SKM-1 treated with dmso at 0.1 percent for 144 hours (cell line): Measurements from ENCODE around the gene FN1.

Experiments used
- DNase-seq: peaks from one replicate; lab custom pipeline; 2025; ENCODE audit not compliant: unreplicated experiment; lab: John Stamatoyannopoulos, UW

Gene FN1

DNA sequence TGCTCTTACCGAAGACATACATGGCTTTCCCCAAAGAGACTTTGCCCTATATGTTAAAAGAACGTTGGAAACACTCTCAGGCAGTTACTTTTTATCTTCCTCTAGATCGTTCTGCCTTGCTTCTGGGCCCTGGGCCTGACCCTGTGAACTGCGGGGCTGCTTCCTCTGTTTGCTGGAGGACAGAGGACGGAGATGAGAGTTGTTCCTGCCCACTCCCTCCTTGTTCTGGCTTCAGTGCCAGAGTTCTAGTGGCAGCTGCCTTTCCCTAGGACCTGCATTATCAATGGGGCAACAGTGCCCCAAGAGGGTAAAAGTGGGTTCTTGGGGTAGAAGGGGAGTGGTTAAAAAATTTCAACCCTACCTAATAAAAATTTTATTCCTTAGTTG, 6.5 kb upstream of the FN1 start:
- DNase-seq = no peak

- DNase-seq = no peak
Measured at GRCh38 chr2:215441560-215442400, 5.9 kb upstream of the FN1 start.

DNA sequence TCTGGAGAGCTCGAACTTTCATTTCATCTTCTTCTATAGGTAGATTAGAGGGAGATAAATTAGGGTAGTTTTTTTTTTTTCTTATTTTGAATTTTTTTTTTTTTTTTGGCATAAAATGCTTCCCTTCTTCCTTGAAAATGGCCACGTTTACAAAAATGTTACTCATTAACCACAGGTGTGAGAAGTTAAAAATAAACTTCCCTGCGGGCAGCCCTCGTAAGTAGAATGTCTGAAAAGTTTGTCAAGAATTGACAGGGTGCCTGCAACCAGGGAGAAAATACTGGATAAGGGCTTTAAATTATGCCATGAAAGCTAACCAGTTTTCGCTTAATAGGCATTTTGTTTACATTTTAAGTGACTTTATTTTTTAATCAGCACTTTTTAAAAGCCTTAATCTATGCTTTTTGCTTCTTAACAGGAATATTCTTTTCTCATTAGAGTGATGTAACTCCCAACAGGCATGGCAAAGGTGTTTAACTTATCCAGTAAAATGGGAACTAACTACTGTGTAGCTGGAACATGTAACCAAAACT, 4.2 kb upstream of the FN1 start:
- no peak for DNase-seq

DNA sequence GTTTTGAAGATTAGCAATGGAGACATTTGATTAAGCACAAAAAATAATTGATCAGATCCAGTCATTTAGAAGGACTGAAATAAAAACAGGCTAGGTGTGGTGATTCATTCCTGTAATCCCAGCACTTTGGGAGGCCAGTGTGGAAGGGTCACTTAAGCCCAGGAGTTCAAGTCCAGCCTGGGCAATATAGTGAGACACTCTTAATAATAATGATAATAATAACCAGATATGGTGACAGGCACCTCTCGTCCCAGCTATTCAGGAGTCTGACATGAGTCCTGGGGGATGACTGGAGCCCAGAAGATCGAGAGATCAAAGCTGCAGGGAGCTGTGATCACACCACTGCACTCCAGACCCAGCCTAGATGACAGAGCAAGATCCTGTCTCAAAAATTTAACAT, 3.5 kb upstream of the FN1 start:
- no peak for DNase-seq

DNA sequence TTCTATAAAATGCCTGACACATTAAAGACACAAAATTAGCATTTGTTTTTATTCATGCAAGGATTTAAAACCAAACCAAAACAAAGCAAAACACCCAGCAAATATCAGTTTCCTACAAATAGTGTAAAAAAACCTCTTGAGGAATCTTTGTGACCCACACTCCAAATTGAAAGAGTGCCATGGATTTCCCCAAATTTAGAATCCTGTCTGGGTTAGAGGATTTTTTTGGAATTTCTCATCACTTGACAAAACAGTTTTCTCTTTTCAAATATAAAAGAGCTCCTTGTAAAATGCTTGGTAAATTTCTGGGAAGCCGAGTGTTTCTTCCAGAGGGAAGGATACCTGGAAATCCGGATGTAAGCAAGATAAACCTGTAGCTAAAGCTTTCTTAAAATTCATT, 1.7 kb upstream of the FN1 start:
- DNase-seq = no peak

- DNase-seq = no peak
Measured at GRCh38 chr2:215436705-215437565, 1.1 kb upstream of the FN1 start.

DNA sequence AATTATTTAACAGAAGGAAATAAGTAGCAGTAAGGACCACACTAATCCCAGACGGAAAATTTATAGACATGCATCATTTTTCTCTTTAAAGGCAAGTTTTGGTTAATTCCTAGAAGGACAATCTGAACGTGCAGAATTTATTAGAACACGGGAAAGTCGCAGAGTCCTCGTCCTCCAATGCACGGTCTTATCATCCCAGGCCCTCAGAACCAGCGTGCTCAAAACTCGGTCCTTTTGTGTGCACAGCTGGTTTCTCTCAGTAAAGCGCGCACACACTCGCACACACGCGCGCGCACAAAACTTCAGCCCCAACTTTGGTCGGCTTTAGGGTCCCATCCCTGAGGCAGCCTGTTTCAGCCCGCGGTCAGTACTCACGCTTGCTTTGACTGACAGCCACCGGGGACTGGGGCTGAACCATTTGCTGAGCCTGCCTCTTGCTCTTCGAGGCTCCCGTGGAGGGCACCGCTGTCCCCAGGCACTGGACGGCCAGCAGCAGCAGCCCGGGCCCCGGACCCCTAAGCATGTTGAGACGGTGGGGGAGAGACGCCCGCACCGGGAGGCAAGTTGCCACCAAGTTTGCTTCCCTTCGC, 493 bp downstream of the FN1 start:
- DNase-seq = no peak

- no peak for DNase-seq
Measured at GRCh38 chr2:215434447-215435279, 1.2 kb downstream of the FN1 start.

DNA sequence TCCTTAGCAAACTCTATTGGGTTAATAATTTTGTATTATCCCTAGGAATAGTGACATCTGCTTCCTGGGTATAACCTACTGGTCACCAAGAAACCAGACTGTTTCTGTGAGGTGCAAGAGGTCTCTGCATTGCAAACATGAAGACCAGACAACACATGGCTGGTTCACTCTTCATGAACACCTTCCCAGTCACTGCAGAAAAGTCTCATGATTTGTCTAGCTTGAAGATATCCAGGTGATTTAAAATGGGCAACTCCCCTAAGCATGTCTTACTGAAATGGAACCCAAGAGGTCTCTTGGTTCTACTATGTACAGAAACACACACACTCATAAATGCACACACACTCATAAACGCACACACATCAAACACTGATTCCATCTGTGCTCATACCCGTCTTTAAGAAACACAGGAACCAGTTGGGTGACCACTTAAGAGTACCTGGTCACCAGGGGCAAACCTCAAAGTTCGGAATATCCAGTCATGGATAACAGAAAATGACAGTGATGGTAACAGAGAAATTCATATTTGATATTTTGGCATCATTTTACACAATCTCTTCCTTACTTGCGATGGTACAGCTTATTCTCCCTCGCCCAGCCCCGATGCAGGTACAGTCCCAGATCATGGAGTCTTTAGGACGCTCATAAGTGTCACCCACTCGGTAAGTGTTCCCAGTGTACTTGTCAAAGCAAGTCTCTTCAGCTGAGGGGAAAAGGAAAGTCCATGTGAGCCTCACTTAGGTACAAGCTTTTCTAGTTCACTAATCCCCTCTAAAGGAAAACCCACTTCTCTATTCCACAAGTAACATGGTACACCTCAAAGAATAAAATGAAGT, 2.9 kb downstream of the FN1 start:
- no peak for DNase-seq

DNA sequence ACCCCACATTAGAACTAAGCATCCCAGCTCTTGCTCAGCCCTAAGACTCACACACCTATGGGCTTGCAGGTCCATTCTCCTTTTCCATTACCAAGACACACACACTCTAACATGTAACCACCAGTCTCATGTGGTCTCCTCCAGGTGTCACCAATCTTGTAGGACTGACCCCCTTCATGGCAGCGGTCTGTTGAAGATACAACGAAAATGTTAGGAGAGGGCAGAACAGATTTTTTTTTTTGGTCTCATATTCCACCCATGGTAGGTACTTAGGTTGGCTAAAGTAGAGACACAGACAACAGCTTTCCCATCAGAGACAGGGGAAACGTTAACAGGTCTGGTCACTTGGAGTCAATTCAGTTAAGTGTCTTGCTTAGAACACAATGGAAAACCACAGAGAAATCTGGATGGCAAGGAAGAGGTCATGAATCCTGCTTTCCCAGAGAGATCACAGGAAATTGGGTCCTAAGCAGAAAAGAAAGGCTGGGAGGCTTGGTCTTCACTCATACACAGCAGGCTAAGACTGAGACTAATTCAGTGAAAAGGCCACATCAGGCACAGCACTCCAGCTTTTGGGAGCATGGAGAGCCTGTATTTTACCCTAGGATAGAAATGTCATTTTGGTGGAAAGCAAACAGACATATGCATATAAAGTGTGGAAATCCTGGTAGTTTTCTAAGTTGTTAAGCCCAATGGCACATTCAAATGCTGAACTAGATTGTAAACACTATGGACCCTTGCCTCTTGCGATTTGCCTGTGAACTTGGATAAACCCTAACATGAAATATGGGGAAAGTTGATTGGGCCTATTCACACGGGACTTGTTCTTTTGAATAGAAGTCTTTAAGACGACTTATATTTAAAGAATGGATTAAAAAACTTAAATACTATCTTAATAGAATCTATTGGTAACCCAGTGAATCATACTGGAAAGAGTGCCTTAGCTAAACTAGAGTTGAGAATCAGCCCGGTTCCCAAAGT, 3.8 kb downstream of the FN1 start:
- no peak for DNase-seq

DNA sequence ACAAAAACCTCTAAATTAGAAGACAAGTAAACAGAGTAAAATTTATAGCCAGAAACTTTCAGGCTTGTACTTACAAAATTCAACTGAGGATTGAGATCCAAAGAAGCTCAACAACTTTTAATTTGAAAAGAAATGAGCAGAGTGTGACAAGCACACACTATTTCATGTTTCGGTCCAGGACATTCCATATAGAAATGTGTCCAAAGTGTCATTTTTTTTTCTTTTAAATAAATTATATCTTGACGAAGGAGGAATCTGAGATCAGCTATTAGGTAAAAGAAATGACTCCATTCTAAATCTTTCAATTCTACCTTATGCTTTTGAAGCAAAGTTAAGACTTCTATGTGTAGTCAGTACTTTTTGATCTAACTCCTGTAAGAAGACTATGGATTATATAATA, 4.6 kb downstream of the FN1 start:
- no peak for DNase-seq

GRCh38 chr2:215430528-215431187, 5.2 kb downstream of the FN1 start:
- DNase-seq = no peak

GRCh38 chr2:215429424-215429823, 6.4 kb downstream of the FN1 start:
- DNase-seq = no peak

GRCh38 chr2:215428060-215428910, 7.6 kb downstream of the FN1 start:
- DNase-seq = no peak

- no peak for DNase-seq
Measured at GRCh38 chr2:215427585-215427984, 8.3 kb downstream of the FN1 start.

GRCh38 chr2:215425021-215425782, 10.7 kb downstream of the FN1 start:
- no peak for DNase-seq
